Measurements from ENCODE around the gene SLC35B1. TPM values are rescaled to one million over a fixed set of nuclear protein-coding genes. Genes with fewer than 3 reads are reported as not detected.

SLC35B1 gene
- total RNA-seq, 1 experiment from 2014 or later, result 55.9 TPM

Other genes with a start within 250 kb of the SLC35B1 start
- gene NGFR, start 212.7 kb downstream of the SLC35B1 start, total RNA-seq (2021), result 11.3 to 12.4 TPM (median 12.1 TPM) in 3 replicates
- 2.3 to 3.4 TPM (median 2.4 TPM) in 3 replicates for gene NXPH3, start 132.1 kb downstream of the SLC35B1 start, total RNA-seq (2021)
- 19.2 to 32.4 TPM (median 22.4 TPM) in 3 replicates for gene SPOP, start 29.9 kb downstream of the SLC35B1 start, total RNA-seq (2021)
- 26.2 to 30.4 TPM (median 29.7 TPM) in 3 replicates for gene FAM117A, start 56.2 kb upstream of the SLC35B1 start, total RNA-seq (2021)
- gene KAT7, start 80.7 kb upstream of the SLC35B1 start, total RNA-seq (2021), result 165 to 199 TPM (median 171 TPM) in 3 replicates
- not detected in 3 replicates for gene TAC4, start 140.1 kb upstream of the SLC35B1 start, total RNA-seq (2021)

Data from WTC11 (cell line).